Upper lobe of left lung (tissue), 6 donors: ENCODE data around the gene LDLRAD2. TPM values are rescaled to one million over a fixed set of nuclear protein-coding genes. Genes with fewer than 3 reads are reported as not detected.

Experiments used
- ATAC-seq, 2 donors: fragments of 200-7000 bp; cut with Tn5 transposase; one replicate each; pipeline ENCODE4 v1.9.1; 2022; ENCODE audit warnings: mild to moderate bottlenecking in 2 of 2, moderate library complexity in 2 of 2; ENCODE audit not compliant: low FRiP score in 2 of 2
- DNase-seq, 2 donors: peaks; one replicate each; pipeline ENCODE4 v3.0.0-alpha.2; 2019 to 2020
- H3K27ac ChIP-seq, 4 donors: fragments of 200-600 bp; sonication (generic); one replicate each; pipeline ENCODE4 v1.5.1; 2016 to 2019
- H3K27me3 ChIP-seq, 4 donors: fragments of 200-600 bp; sonication (generic); one replicate each; pipeline ENCODE4 v1.5.1; 2017 to 2019
- H3K36me3 ChIP-seq, 4 donors: fragments of 200-600 bp; sonication (generic); one replicate each; pipeline ENCODE4 v1.5.1; 2016 to 2019
- H3K4me1 ChIP-seq, 4 donors: fragments of 200-600 bp; sonication (generic); one replicate each; pipeline ENCODE4 v1.5.1; 2018 to 2019
- H3K4me3 ChIP-seq, 4 donors: fragments of 200-600 bp; sonication (generic); one replicate each; pipeline ENCODE4 v1.5.1; 2017 to 2019; ENCODE audit warnings: mild to moderate bottlenecking in 2 of 4, moderate library complexity in 1 of 4
- H3K9me3 ChIP-seq, 4 donors: fragments of 200-600 bp; sonication (generic); one replicate each; pipeline ENCODE4 v1.5.1; 2018 to 2019
- CTCF ChIP-seq, 6 experiments: fragments of 450-650 bp in 4 of 6; fragments of 200-600 bp in 2 of 6; sonication (generic) in 2 of 6; IDR thresholded peaks; one replicate each; pipeline ENCODE4 v1.5.1; 2016 to 2019; ENCODE audit warnings: antibody characterized with exemption in 6 of 6
- EP300 ChIP-seq, 4 donors: sonication (generic); formaldehyde crosslinking; IDR thresholded peaks; one replicate each; pipeline ENCODE4 v1.5.1; 2017; ENCODE audit warnings: antibody characterized with exemption in 4 of 4, control low read depth in 2 of 4
- POLR2A ChIP-seq, 4 donors: fragments of 450-650 bp; IDR thresholded peaks; one replicate each; pipeline ENCODE4 v1.5.1; 2016 to 2017; ENCODE audit warnings: antibody characterized with exemption in 4 of 4, mild to moderate bottlenecking in 2 of 4
- POLR2AphosphoS5 ChIP-seq, 2 donors: sonication (generic); formaldehyde crosslinking; IDR thresholded peaks; one replicate each; pipeline ENCODE4 v1.5.1; 2017; ENCODE audit warnings: antibody characterized with exemption in 2 of 2
- WGBS, 2 donors: methylation state at CpG; one replicate each; pipeline ENCODE4 v1.1.5; 2017 to 2018; 5-methylcytosine and 5-hydroxymethylcytosine counted together
- total RNA-seq, 6 donors: library from RNA; depleted of rRNA in 4 of 6; stranded (reverse); fragments of >200 nt in 4 of 6; gene quantifications; one replicate each; pipeline versions ENCODE4 v1.1.0 to v1.2.1, GENCODE V29; 2016 to 2021
- donor health status: DM: no; HTN: no; CAD: no; lungs with moderate emphysema.
- donor health status: DM: no; HTN: yes; CAD: no; lungs with severe emphysema.

LDLRAD2 gene
- total RNA-seq, 6 donors from 2014 or later: 0.24 to 0.59 (median 0.34) TPM; not detected in 3

GRCh38 chr1:21814241-21814918, 2.3 kb downstream of the LDLRAD2 start:
- Histone ChIP-seq H3K4me3 (peak overlapping the region in 3 of 4 donors; percentile 25 to 43 (median 39)), H3K27ac (no peak overlapping the region), H3K4me1 (peaks cover 0 to 11% (median 9%) of the 10 kb centered on the region in 4 donors), H3K36me3 (no peaks in the 10 kb centered on the region), H3K27me3 (peaks cover 0 to 5% (median 0%) of the 10 kb centered on the region in 4 donors), H3K9me3 (no peaks in the 10 kb centered on the region)
- peak; percentile 58 to 64 for ATAC-seq
- peak in 1 of 2 donors; percentile 91 for DNase-seq
- WGBS, 2 donors: 6 to 17% methylated on average over 18 to 44 of the region's 65 CpGs
- TF ChIP-seq POLR2AphosphoS5 (IDR thresholded peaks at IDR 0.05) (no peak), EP300 (IDR thresholded peaks at IDR 0.05) (no peak), POLR2A (IDR thresholded peaks at IDR 0.05) (no peak), CTCF (IDR thresholded peaks at IDR 0.05) (peak; percentile 36 to 68 (median 51))

GRCh38 chr1:21814981-21815582, 3.0 kb downstream of the LDLRAD2 start:
- Histone ChIP-seq H3K27me3 (peaks cover 0 to 5% (median 0%) of the 10 kb centered on the region in 4 donors), H3K4me1 (peaks cover 0 to 11% (median 9%) of the 10 kb centered on the region in 4 donors), H3K4me3 (no peak overlapping the region), H3K9me3 (no peaks in the 10 kb centered on the region), H3K27ac (no peak overlapping the region), H3K36me3 (no peaks in the 10 kb centered on the region)
- TF ChIP-seq EP300 (IDR thresholded peaks at IDR 0.05): no peak
- TF ChIP-seq POLR2AphosphoS5 (IDR thresholded peaks at IDR 0.05): no peak
- no peak for TF ChIP-seq CTCF (IDR thresholded peaks at IDR 0.05)
- no peak for TF ChIP-seq POLR2A (IDR thresholded peaks at IDR 0.05)
- DNase-seq (peak in 1 of 2 donors; percentile 53), ATAC-seq (peak; percentile 3 to 67)
- 83 to 84% methylated on average over 15 of the region's 15 CpGs for WGBS, 2 donors

- Histone ChIP-seq H3K4me1 (peaks cover 0 to 11% (median 9%) of the 10 kb centered on the region in 4 donors), H3K4me3 (no peak overlapping the region), H3K27me3 (peaks cover 0 to 5% (median 0%) of the 10 kb centered on the region in 4 donors), H3K36me3 (peaks cover 0 to 4% (median 0%) of the 10 kb centered on the region in 4 donors), H3K9me3 (no peaks in the 10 kb centered on the region), H3K27ac (no peak overlapping the region)
- 56 to 71% methylated on average over 12 of the region's 12 CpGs for WGBS, 2 donors
- peak; percentile 49 to 69 for ATAC-seq
- no peak for DNase-seq
- no peak for TF ChIP-seq CTCF (IDR thresholded peaks at IDR 0.05)
- TF ChIP-seq POLR2A (IDR thresholded peaks at IDR 0.05): no peak
- no peak for TF ChIP-seq EP300 (IDR thresholded peaks at IDR 0.05)
- TF ChIP-seq POLR2AphosphoS5 (IDR thresholded peaks at IDR 0.05): no peak
These were observed 3.8 kb downstream of the LDLRAD2 start for GRCh38 chr1:21815724-21816321.

GRCh38 chr1:21816602-21817302, 4.7 kb downstream of the LDLRAD2 start:
- peaks cover 0 to 11% (median 9%) of the 10 kb centered on the region in 4 donors for H3K4me1 ChIP-seq
- no peak overlapping the region for H3K27ac ChIP-seq
- H3K36me3 ChIP-seq: peaks cover 0 to 9% (median 4%) of the 10 kb centered on the region in 4 donors
- H3K4me3 ChIP-seq: no peak overlapping the region
- peaks cover 0 to 5% (median 0%) of the 10 kb centered on the region in 4 donors for H3K27me3 ChIP-seq
- DNase-seq (no peak), ATAC-seq (no peak)
- H3K9me3 ChIP-seq: no peaks in the 10 kb centered on the region
- TF ChIP-seq POLR2A (IDR thresholded peaks at IDR 0.05): no peak
- TF ChIP-seq EP300 (IDR thresholded peaks at IDR 0.05): no peak
- no peak for TF ChIP-seq CTCF (IDR thresholded peaks at IDR 0.05)
- no peak for TF ChIP-seq POLR2AphosphoS5 (IDR thresholded peaks at IDR 0.05)
- 92 to 96% methylated on average over 8 of the region's 8 CpGs for WGBS, 2 donors
